OCI-LY1 (cell line): ENCODE data around the gene THUMPD1.
"Not testable (repeated sequence)": the region's sequence is repeated elsewhere in the genome, so short reads cannot be mapped to it uniquely, and the experiment has no call there.

Source experiments
- H2AFZ ChIP-seq: fragments of 200-600 bp; sonication (generic), shearing (Covaris generic); 2 replicates; pipeline ENCODE4 v1.6.0; 2014; ENCODE audit warnings: antibody characterized with exemption, mild to moderate bottlenecking, low read length
- H3F3A ChIP-seq: fragments of 200-600 bp; sonication (generic), shearing (Covaris generic); 2 replicates; pipeline ENCODE4 v1.6.0; 2014; ENCODE audit warnings: mild to moderate bottlenecking, antibody characterized with exemption, low read length, moderate library complexity; ENCODE audit not compliant: insufficient read depth
- H3K27ac ChIP-seq: fragments of 200-600 bp; sonication (generic); 2 replicates; pipeline ENCODE4 v1.5.1; 2014; ENCODE audit warnings: low read length, mixed run types, mild to moderate bottlenecking, low read depth; ENCODE audit not compliant: poor library complexity, severe bottlenecking
- H3K27me3 ChIP-seq: fragments of 200-600 bp; sonication (generic); 2 replicates; pipeline ENCODE4 v1.6.0; 2014; ENCODE audit warnings: antibody characterized with exemption, mild to moderate bottlenecking, low read length, moderate library complexity; ENCODE audit not compliant: insufficient read depth
- H3K36me3 ChIP-seq: fragments of 200-600 bp; sonication (generic); 2 replicates; pipeline ENCODE4 v1.6.1; 2014; ENCODE audit warnings: mild to moderate bottlenecking, antibody characterized with exemption, low read length, moderate library complexity, mixed read lengths; ENCODE audit not compliant: insufficient read depth
- H3K4me1 ChIP-seq: fragments of 200-600 bp; sonication (generic); 2 replicates; pipeline ENCODE4 v1.5.1; 2014; ENCODE audit warnings: mild to moderate bottlenecking, low read length, moderate library complexity; ENCODE audit not compliant: insufficient read depth, severe bottlenecking
- H3K4me2 ChIP-seq: fragments of 200-600 bp; sonication (generic), shearing (Covaris generic); 2 replicates; pipeline ENCODE4 v1.6.1; 2014; ENCODE audit warnings: low read length
- H3K4me3 ChIP-seq: fragments of 200-600 bp; sonication (generic); 2 replicates; pipeline ENCODE4 v1.5.1; 2014; ENCODE audit warnings: low read length, low read depth, mild to moderate bottlenecking, mixed read lengths; ENCODE audit not compliant: poor library complexity, severe bottlenecking
- H3K79me2 ChIP-seq: fragments of 200-600 bp; shearing (Covaris generic); 2 replicates; pipeline ENCODE4 v1.6.1; 2016; ENCODE audit warnings: mixed run types, low read length, mixed read lengths; ENCODE audit not compliant: insufficient read depth
- H3K9ac ChIP-seq: fragments of 200-600 bp; sonication (generic), shearing (Covaris generic); 2 replicates; pipeline ENCODE4 v1.6.1; 2014; ENCODE audit warnings: mild to moderate bottlenecking, low read length, mixed read lengths
- H3K9me2 ChIP-seq: fragments of 200-600 bp; sonication (generic), shearing (Covaris generic); 2 replicates; pipeline ENCODE4 v1.6.1; 2014; ENCODE audit warnings: low read depth, mild to moderate bottlenecking, low read length, mixed read lengths
- H3K9me3 ChIP-seq: fragments of 200-600 bp; shearing (Covaris generic); 2 replicates; pipeline ENCODE4 v1.6.1; 2014; ENCODE audit warnings: low read length, mixed read lengths
- H4K20me1 ChIP-seq: fragments of 200-600 bp; sonication (generic), shearing (Covaris generic); 2 replicates; pipeline ENCODE4 v1.6.0; 2016; ENCODE audit warnings: mild to moderate bottlenecking, low read length; ENCODE audit not compliant: insufficient read depth
- CTCF ChIP-seq: fragments of 200-600 bp; sonication (generic), shearing (Covaris generic); IDR thresholded peaks from 2 replicates; pipeline ENCODE4 v1.5.1; 2017; ENCODE audit warnings: mild to moderate bottlenecking, antibody characterized with exemption, low read length, moderate library complexity, mixed read lengths
- EZH2 ChIP-seq: fragments of 200-600 bp; sonication (generic), shearing (Covaris generic); IDR thresholded peaks from 2 replicates; pipeline ENCODE4 v1.8.0; 2017; ENCODE audit warnings: borderline replicate concordance, mixed run types, mild to moderate bottlenecking, antibody characterized with exemption, low read length, moderate library complexity, mixed read lengths

Gene THUMPD1

GRCh38 chr16:20704281-20704680, 37.3 kb downstream of the THUMPD1 start:
- Histone ChIP-seq H3K79me2 (no peaks in the 10 kb centered on the region), H3F3A (no peaks in the 10 kb centered on the region), H3K4me3 (no peak overlapping the region), H2AFZ (no peak overlapping the region), H3K27me3 (no peaks in the 10 kb centered on the region), H3K4me2 (no peak overlapping the region), H3K27ac (no peak overlapping the region), H4K20me1 (no peaks in the 10 kb centered on the region), H3K36me3 (no peaks in the 10 kb centered on the region), H3K9ac (no peak overlapping the region), H3K9me3 (no peaks in the 10 kb centered on the region), H3K4me1 (no peaks in the 10 kb centered on the region), H3K9me2 (no peaks in the 10 kb centered on the region)
- no peak for TF ChIP-seq CTCF
- no peak for TF ChIP-seq EZH2

- not testable (repeated sequence) for H3K9me3 ChIP-seq, H3K27ac ChIP-seq
Measured at GRCh38 chr16:20701692-20702091, 39.9 kb downstream of the THUMPD1 start.

GRCh38 chr16:20696618-20697017, 45.0 kb downstream of the THUMPD1 start:
- TF ChIP-seq CTCF (no peak), EZH2 (no peak)
- H3K4me2 ChIP-seq, result no peak overlapping the region
- H3K79me2 ChIP-seq, result no peaks in the 10 kb centered on the region
- H3K9ac ChIP-seq, result no peak overlapping the region
- H3K9me2 ChIP-seq, result no peaks in the 10 kb centered on the region
- H3K27ac ChIP-seq, result no peak overlapping the region
- no peaks in the 10 kb centered on the region for H3K9me3 ChIP-seq
- H3K4me3 ChIP-seq, result no peak overlapping the region
- H2AFZ ChIP-seq, result no peak overlapping the region
- H3K4me1 ChIP-seq, result no peaks in the 10 kb centered on the region
- no peaks in the 10 kb centered on the region for H4K20me1 ChIP-seq
- no peaks in the 10 kb centered on the region for H3K36me3 ChIP-seq
- H3K27me3 ChIP-seq, result no peaks in the 10 kb centered on the region
- H3F3A ChIP-seq, result no peaks in the 10 kb centered on the region

More at GRCh38 chr16:20701692-20702091, 39.9 kb downstream of the THUMPD1 start:
- H3F3A ChIP-seq, H2AFZ ChIP-seq, H3K27me3 ChIP-seq, H4K20me1 ChIP-seq, H3K9ac ChIP-seq, H3K9me2 ChIP-seq, H3K79me2 ChIP-seq, H3K4me3 ChIP-seq, H3K4me2 ChIP-seq, H3K36me3 ChIP-seq, H3K4me1 ChIP-seq: not testable (repeated sequence)

GRCh38 chr16:20695024-20695423, 46.6 kb downstream of the THUMPD1 start:
- H4K20me1 ChIP-seq, result no peaks in the 10 kb centered on the region
- H3K4me3 ChIP-seq, result no peak overlapping the region
- H3K9ac ChIP-seq, result no peak overlapping the region
- H3K27me3 ChIP-seq, result no peaks in the 10 kb centered on the region
- H3F3A ChIP-seq, result no peaks in the 10 kb centered on the region
- TF ChIP-seq CTCF (no peak), EZH2 (no peak)
- H3K4me1 ChIP-seq, result no peaks in the 10 kb centered on the region
- no peaks in the 10 kb centered on the region for H3K9me2 ChIP-seq
- H3K36me3 ChIP-seq, result no peaks in the 10 kb centered on the region
- H3K79me2 ChIP-seq, result no peaks in the 10 kb centered on the region
- no peaks in the 10 kb centered on the region for H3K9me3 ChIP-seq
- no peak overlapping the region for H3K4me2 ChIP-seq
- H3K27ac ChIP-seq, result no peak overlapping the region
- H2AFZ ChIP-seq, result no peak overlapping the region

- H3K27ac ChIP-seq, H3K4me2 ChIP-seq, H3F3A ChIP-seq, H3K36me3 ChIP-seq, H3K9me3 ChIP-seq, H3K9ac ChIP-seq, H3K27me3 ChIP-seq, H3K9me2 ChIP-seq, H4K20me1 ChIP-seq, H2AFZ ChIP-seq, H3K4me3 ChIP-seq, H3K79me2 ChIP-seq, H3K4me1 ChIP-seq: not testable (repeated sequence)
Measured at GRCh38 chr16:20694096-20694495, 47.5 kb downstream of the THUMPD1 start.
